Stimulated activated CD8-positive, alpha-beta memory T cell treated with anti-CD3 and anti-CD28 coated beads, Interleukin-4, amount 100 ng/mL, for 48 hours (primary cell): ENCODE measurements around the gene HPCAL1.

Source experiments
- DNase-seq: peaks from one replicate; pipeline ENCODE4 v3.0.0-alpha.2; 2020

HPCAL1 gene

GRCh38 chr2:10475221-10475722 is 172.6 kb downstream of the HPCAL1 start:
- DNase-seq: no peak

- DNase-seq: no peak
These were observed 173.3 kb downstream of the HPCAL1 start for GRCh38 chr2:10475811-10476660.

GRCh38 chr2:10476723-10477442 is 174.2 kb downstream of the HPCAL1 start:
- DNase-seq: no peak
